HCT116 (cell line): Measurements from ENCODE around the gene ELOVL3.

ENCODE experiments used
- ATF3 ChIP-seq: IDR thresholded peaks from 2 replicates; pipeline ENCODE4 v1.6.1; 2012
- CEBPB ChIP-seq: IDR thresholded peaks from 2 replicates; pipeline ENCODE4 v1.6.1; 2012; ENCODE audit warnings: low read depth
- CTCF ChIP-seq, 3 experiments: fragments of 200-600 bp in 1 of 3; sonication (generic) in 1 of 3; IDR thresholded peaks in 2 of 3; conservative IDR thresholded peaks in 1 of 3; 2 replicates each; pipeline ENCODE4 v1.5.1; 2012 to 2017; ENCODE audit warnings: low read depth in 2 of 3, low read length in 2 of 3, antibody characterized with exemption in 1 of 3, borderline replicate concordance in 1 of 3, control low read depth in 1 of 3, mild to moderate bottlenecking in 1 of 3, mixed read lengths in 1 of 3, mixed run types in 1 of 3, moderate library complexity in 1 of 3; ENCODE audit not compliant: insufficient read depth in 1 of 3
- EGR1 ChIP-seq: IDR thresholded peaks from 2 replicates; pipeline ENCODE4 v1.6.1; 2012; ENCODE audit warnings: low read depth
- EZH2 ChIP-seq: fragments of 200-600 bp; sonication (generic); IDR thresholded peaks from 2 replicates; pipeline ENCODE4 v1.6.1; 2017; ENCODE audit warnings: antibody characterized with exemption, mixed run types
- MAX ChIP-seq: IDR thresholded peaks from 2 replicates; pipeline ENCODE4 v1.6.1; 2012
- POLR2A ChIP-seq: IDR thresholded peaks from 2 replicates; pipeline ENCODE4 v1.7.0; 2011; ENCODE audit warnings: borderline replicate concordance; ENCODE audit not compliant: insufficient read depth, insufficient read length; ENCODE audit errors: extremely low read depth
- POLR2AphosphoS5 ChIP-seq: IDR thresholded peaks from 2 replicates; pipeline ENCODE4 v1.6.1; 2011; ENCODE audit warnings: mild to moderate bottlenecking, low read depth, low read length, moderate library complexity
- REST ChIP-seq: IDR thresholded peaks from 2 replicates; pipeline ENCODE4 v1.6.1; 2012; ENCODE audit warnings: low read depth
- SIN3A ChIP-seq: IDR thresholded peaks from 2 replicates; pipeline ENCODE4 v1.6.1; 2012; ENCODE audit warnings: low read depth
- TCF7L2 ChIP-seq: IDR thresholded peaks from 2 replicates; pipeline ENCODE4 v1.7.0; 2011; ENCODE audit warnings: borderline replicate concordance, inconsistent platforms; ENCODE audit not compliant: insufficient read depth, insufficient read length; ENCODE audit errors: extremely low read depth
- ZBTB33 ChIP-seq: IDR thresholded peaks from 2 replicates; pipeline ENCODE4 v1.6.1; 2011; ENCODE audit warnings: mild to moderate bottlenecking, low read length, moderate library complexity; ENCODE audit not compliant: insufficient replicate concordance; ENCODE audit errors: extremely low read depth
- ZNF274 ChIP-seq: fragments of 200-500 bp; sonication (Bioruptor generic); IDR thresholded peaks from 2 replicates; pipeline ENCODE4 v1.6.1; 2014; ENCODE audit warnings: mild to moderate bottlenecking, low read depth, low read length, inconsistent platforms

- no peak for TF ChIP-seq CTCF (IDR thresholded peaks at IDR 0.05 in 2 of 3, conservative IDR thresholded peaks at IDR 0.05 in 1 of 3; ENCODE audit: borderline replicate concordance in 1 of 3, insufficient read depth in 1 of 3, low read depth in 2 of 3, low read length in 2 of 3)
- TF ChIP-seq TCF7L2, result no peak
- TF ChIP-seq EZH2, result no peak
- no peak for TF ChIP-seq POLR2AphosphoS5
- TF ChIP-seq CEBPB, result no peak
- TF ChIP-seq REST, result no peak
- no peak for TF ChIP-seq EGR1
- no peak for TF ChIP-seq ATF3
- TF ChIP-seq POLR2A, result no peak
- no peak for TF ChIP-seq ZBTB33
- TF ChIP-seq SIN3A, result no peak
- TF ChIP-seq ZNF274, result no peak
- TF ChIP-seq MAX, result no peak
These were observed 41.6 kb downstream of the ELOVL3 start for GRCh38 chr10:102267748-102268147.
